ENCODE results near the gene DSTYK. TPM values are rescaled to one million over a fixed set of nuclear protein-coding genes. Genes with fewer than 3 reads are reported as not detected.
A peak's percentile ranks its signal among the peaks of the same experiment; 100 is the strongest.

Gene DSTYK
- total RNA-seq, 1 experiment from 2014 or later = 11.3 TPM

- no peak for ATAC-seq
- Histone ChIP-seq H3K36me3 (ENCODE audit: control insufficient read depth, insufficient read depth, low read length) (no peaks in the 10 kb centered on the region), H3K4me1 (ENCODE audit: control insufficient read depth, insufficient read depth, low read length) (peaks cover 4% of the 10 kb centered on the region), H3K9me3 (ENCODE audit: control insufficient read depth, insufficient read depth, low read depth, low read length) (no peaks in the 10 kb centered on the region), H3K27me3 (ENCODE audit: control insufficient read depth, insufficient read depth, low read length) (no peaks in the 10 kb centered on the region), H3K27ac (ENCODE audit: low read length) (no peak overlapping the region), H3K4me3 (ENCODE audit: low read depth in 2 of 2, low read length in 2 of 2) (no peak overlapping the region)
- in situ Hi-C loops (cut with HindIII; ENCODE audit: low pct_unique_long_range_greater_than_20kb, low sequenced_read_pairs) = no loop called here
- ChIA-PET CTCF (interaction anchor here (0.6 to 3.2 kb wide), 8 partner anchors 9 to 280 kb away, joined by 3 to 28 read pairs (median 4); partner anchors contain the start of gene TMCC2), POLR2A (no interaction called here)
- no TSS peak for BruUV-seq (replicated peaks)
- no peak for TF ChIP-seq TCF7L2 (IDR thresholded peaks at IDR 0.05; ENCODE audit: low read depth, low read length)
- no peak for TF ChIP-seq SIN3A (IDR thresholded peaks at IDR 0.05; ENCODE audit: borderline replicate concordance, insufficient read depth, low read depth, low read length)
- no peak for TF ChIP-seq CTCF (IDR thresholded peaks at IDR 0.05)
- TF ChIP-seq POLR2AphosphoS5 (IDR thresholded peaks at IDR 0.05; ENCODE audit: low read depth, low read length) = no peak
- no peak for TF ChIP-seq REST (IDR thresholded peaks at IDR 0.05; ENCODE audit: insufficient read depth in 1 of 2, low read depth in 2 of 2, low read length in 1 of 2)
- intact Hi-C loops (cut with micrococcal nuclease; ENCODE audit: unreplicated experiment) = loop anchor here (1.0 to 10.0 kb wide), 4 partner anchors 28 to 272 kb away; partner anchors contain the start of gene RBBP5
- no peak for DNase-seq (ENCODE audit: low read depth, low spot score)
Observed at GRCh38 chr1:205256951-205257625, 45.6 kb upstream of the DSTYK start.

- CTCF ChIA-PET = interaction anchor here (0.6 to 3.2 kb wide), 9 partner anchors 10 to 279 kb away, joined by 3 to 28 read pairs (median 4); partner anchors contain the start of gene TMCC2
- Histone ChIP-seq H3K9me3 (ENCODE audit: control insufficient read depth, insufficient read depth, low read depth, low read length) (no peaks in the 10 kb centered on the region), H3K27me3 (ENCODE audit: control insufficient read depth, insufficient read depth, low read length) (no peaks in the 10 kb centered on the region), H3K4me3 (ENCODE audit: low read depth in 2 of 2, low read length in 2 of 2) (no peak overlapping the region), H3K4me1 (ENCODE audit: control insufficient read depth, insufficient read depth, low read length) (peaks cover 4% of the 10 kb centered on the region), H3K36me3 (ENCODE audit: control insufficient read depth, insufficient read depth, low read length) (no peaks in the 10 kb centered on the region), H3K27ac (ENCODE audit: low read length) (no peak overlapping the region)
- intact Hi-C loops (cut with micrococcal nuclease; ENCODE audit: unreplicated experiment) = loop anchor here (1.0 to 10.0 kb wide), 4 partner anchors 27 to 271 kb away; partner anchors contain the start of gene RBBP5
- POLR2A ChIA-PET = no interaction called here
- DNase-seq (ENCODE audit: low read depth, low spot score) = peak; percentile 64
- TF ChIP-seq CTCF (IDR thresholded peaks at IDR 0.05) = peak; percentile 93
- no peak for TF ChIP-seq TCF7L2 (IDR thresholded peaks at IDR 0.05; ENCODE audit: low read depth, low read length)
- no peak for TF ChIP-seq REST (IDR thresholded peaks at IDR 0.05; ENCODE audit: insufficient read depth in 1 of 2, low read depth in 2 of 2, low read length in 1 of 2)
- TF ChIP-seq POLR2AphosphoS5 (IDR thresholded peaks at IDR 0.05; ENCODE audit: low read depth, low read length) = no peak
- TF ChIP-seq SIN3A (IDR thresholded peaks at IDR 0.05; ENCODE audit: borderline replicate concordance, insufficient read depth, low read depth, low read length) = no peak
- ATAC-seq = peak; percentile 98
- in situ Hi-C loops (cut with HindIII; ENCODE audit: low pct_unique_long_range_greater_than_20kb, low sequenced_read_pairs) = no loop called here
- no TSS peak for BruUV-seq (replicated peaks)
Observed at GRCh38 chr1:205255941-205256780, 44.7 kb upstream of the DSTYK start.
